RWPE2 (cell line): ENCODE data around the gene ZNF597.

ENCODE experiments used
- ATAC-seq: fragments of 200-7000 bp; cut with Tn5 transposase; 3 replicates; pipeline ENCODE4 v1.9.1; 2021; ENCODE audit warnings: low read depth
- DNase-seq: peaks from one replicate; pipeline ENCODE4 v3.0.0-alpha.2; 2020; ENCODE audit warnings: low spot score
- H3K27ac ChIP-seq: fragments of 450-650 bp; 2 replicates; pipeline ENCODE4 v1.5.1; 2017; ENCODE audit warnings: mild to moderate bottlenecking; ENCODE audit not compliant: poor library complexity, severe bottlenecking
- H3K27me3 ChIP-seq: fragments of 250-450 bp; sonication (Bioruptor Pico); 2 replicates; pipeline ENCODE4 v1.5.1; 2021; ENCODE audit warnings: mild to moderate bottlenecking, moderate library complexity; ENCODE audit not compliant: insufficient read depth, poor library complexity, severe bottlenecking
- H3K36me3 ChIP-seq: fragments of 250-450 bp; sonication (Bioruptor Pico); 2 replicates; pipeline ENCODE4 v1.5.1; 2020; ENCODE audit warnings: low read depth, mild to moderate bottlenecking, moderate library complexity
- H3K4me1 ChIP-seq: fragments of 250-450 bp; sonication (Bioruptor Pico); 2 replicates; pipeline ENCODE4 v1.5.1; 2021; ENCODE audit warnings: mild to moderate bottlenecking, moderate library complexity; ENCODE audit not compliant: insufficient read depth, poor library complexity, severe bottlenecking
- H3K4me3 ChIP-seq: fragments of 250-450 bp; sonication (Bioruptor Pico); 2 replicates; pipeline ENCODE4 v1.5.1; 2021; ENCODE audit warnings: mild to moderate bottlenecking, moderate library complexity; ENCODE audit not compliant: severe bottlenecking
- H3K9me3 ChIP-seq: fragments of 250-450 bp; sonication (Bioruptor Pico); 2 replicates; pipeline ENCODE4 v1.5.1; 2021; ENCODE audit warnings: mild to moderate bottlenecking, moderate library complexity; ENCODE audit not compliant: severe bottlenecking
- CTCF ChIP-seq: fragments of 450-650 bp; IDR thresholded peaks from one replicate; pipeline ENCODE4 v1.5.1; 2017; ENCODE audit warnings: mild to moderate bottlenecking, moderate library complexity; ENCODE audit not compliant: poor library complexity, severe bottlenecking

ZNF597 gene

GRCh38 chr16:3465301-3465700, 22.0 kb upstream of the ZNF597 start:
- ATAC-seq, result no peak
- H3K4me1 ChIP-seq, result no peaks in the 10 kb centered on the region
- H3K9me3 ChIP-seq, result no peaks in the 10 kb centered on the region
- H3K4me3 ChIP-seq, result no peak overlapping the region
- H3K36me3 ChIP-seq, result no peaks in the 10 kb centered on the region; the same call in 1 of the 2 replicates
- no peak for TF ChIP-seq CTCF
- no peaks in the 10 kb centered on the region for H3K27me3 ChIP-seq
- no peak for DNase-seq
- H3K27ac ChIP-seq, result no peak overlapping the region

DNA sequence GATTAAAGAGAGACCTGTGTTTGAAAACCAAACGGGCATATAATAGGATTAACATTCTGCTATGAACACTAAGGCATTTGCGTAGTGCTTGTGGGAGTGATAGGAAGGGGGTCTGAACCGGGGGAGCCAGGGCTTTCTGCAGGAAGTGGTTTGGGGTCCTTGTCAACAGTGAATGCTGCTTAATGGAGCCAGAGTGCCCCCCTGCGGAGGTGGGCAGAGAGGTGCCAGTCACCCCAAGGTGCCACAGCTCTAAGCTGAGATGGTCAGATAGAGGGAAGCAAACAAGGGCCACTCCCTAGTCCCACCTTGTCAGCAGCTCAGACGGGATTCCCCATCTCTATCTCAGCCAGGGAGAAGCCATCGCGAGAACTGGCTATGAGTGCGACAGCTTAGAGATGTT, 17.8 kb upstream of the ZNF597 start:
- H3K27ac ChIP-seq, result no peak overlapping the region
- no peaks in the 10 kb centered on the region; the same call in 1 of the 2 replicates for H3K36me3 ChIP-seq
- H3K4me3 ChIP-seq, result no peak overlapping the region
- H3K9me3 ChIP-seq, result no peaks in the 10 kb centered on the region
- DNase-seq (no peak), ATAC-seq (no peak)
- peaks cover 6% of the 10 kb centered on the region for H3K4me1 ChIP-seq
- H3K27me3 ChIP-seq, result no peaks in the 10 kb centered on the region
- no peak for TF ChIP-seq CTCF

- TF ChIP-seq CTCF, result no peak
- ATAC-seq, result no peak
- Histone ChIP-seq H3K27me3 (no peaks in the 10 kb centered on the region), H3K36me3 (no peaks in the 10 kb centered on the region; the same call in 1 of the 2 replicates), H3K4me3 (no peak overlapping the region), H3K27ac (no peak overlapping the region), H3K4me1 (peaks cover 6% of the 10 kb centered on the region), H3K9me3 (no peaks in the 10 kb centered on the region)
- DNase-seq, result no peak
Measured at GRCh38 chr16:3460585-3460984, 17.3 kb upstream of the ZNF597 start.

DNA sequence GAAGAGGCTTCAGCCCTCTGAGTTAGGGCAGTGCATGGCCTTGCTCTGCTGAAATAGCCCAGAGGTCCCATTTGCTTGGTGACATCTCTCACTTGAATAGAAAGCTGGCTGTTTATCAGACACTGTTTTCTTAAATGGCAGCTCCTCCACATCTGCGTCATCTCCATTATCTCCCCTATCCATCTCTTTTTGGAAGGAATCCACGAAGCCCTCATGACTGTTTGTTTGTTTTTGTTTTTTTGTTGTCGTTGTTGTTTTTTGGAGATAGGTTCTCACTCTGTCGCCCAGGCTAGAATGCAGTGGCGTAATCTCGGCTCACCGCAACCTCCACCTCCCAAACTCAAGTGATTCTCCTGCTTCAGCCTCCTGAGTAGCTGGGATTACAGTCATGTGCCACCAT, 16.8 kb upstream of the ZNF597 start:
- no peak for TF ChIP-seq CTCF
- Histone ChIP-seq H3K27ac (no peak overlapping the region), H3K36me3 (no peaks in the 10 kb centered on the region; the same call in 1 of the 2 replicates), H3K9me3 (no peaks in the 10 kb centered on the region), H3K27me3 (no peaks in the 10 kb centered on the region), H3K4me1 (peaks cover 6% of the 10 kb centered on the region), H3K4me3 (no peak overlapping the region)
- ATAC-seq, result no peak
- no peak for DNase-seq

DNA sequence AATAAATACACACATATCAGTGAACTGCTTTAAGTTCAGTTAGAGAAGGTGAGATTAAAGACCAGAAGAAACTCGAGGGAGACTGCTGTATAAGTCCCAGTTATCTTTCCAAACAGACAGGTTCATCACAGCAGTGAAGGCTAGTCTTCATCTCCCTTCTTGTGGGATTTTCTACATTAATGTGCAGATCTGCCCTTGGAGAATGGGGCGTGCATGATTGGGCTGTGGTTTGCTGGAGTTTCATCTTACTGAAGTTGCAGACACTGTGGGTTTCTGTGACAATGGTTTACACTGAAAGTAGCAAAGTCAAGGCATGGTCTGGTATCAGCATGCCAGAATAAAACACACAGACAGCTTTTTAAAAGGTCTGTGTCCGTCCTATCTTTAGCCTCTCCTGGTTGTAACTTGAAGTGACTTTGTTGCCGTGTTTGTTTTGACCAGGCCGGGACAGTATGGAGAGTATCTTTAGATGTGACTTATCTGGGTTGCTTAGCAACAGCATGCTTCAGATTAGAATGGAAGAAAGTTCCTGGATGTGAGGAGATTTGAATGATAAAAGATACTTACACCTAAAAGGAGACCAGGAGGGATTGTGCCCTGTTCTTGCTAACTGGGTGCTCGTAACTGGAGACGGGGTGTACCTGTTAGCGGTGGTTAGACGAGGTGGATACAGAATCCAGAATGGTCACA, 16.2 kb upstream of the ZNF597 start:
- Histone ChIP-seq H3K9me3 (no peaks in the 10 kb centered on the region), H3K27ac (peak overlapping the region; percentile 74), H3K4me3 (peak overlapping the region; percentile 84), H3K27me3 (no peaks in the 10 kb centered on the region), H3K36me3 (no peaks in the 10 kb centered on the region; the same call in 1 of the 2 replicates), H3K4me1 (peaks cover 6% of the 10 kb centered on the region)
- TF ChIP-seq CTCF, result no peak
- ATAC-seq (no peak), DNase-seq (no peak)
